ENCODE data around the gene XPO6. TPM values are rescaled to one million over a fixed set of nuclear protein-coding genes. Genes with fewer than 3 reads are reported as not detected.

XPO6 gene
- total RNA-seq, 1 experiment from 2014 or later = 162 TPM

GRCh38 chr16:28155293-28155692 lies 56.5 kb downstream of the XPO6 start:
- Histone ChIP-seq H3K9ac (ENCODE audit: low read length) (no peak overlapping the region), H4K20me1 (ENCODE audit: insufficient read depth) (peaks cover 5% of the 10 kb centered on the region; the same call in 1 of the 2 replicates), H3K4me1 (ENCODE audit: control insufficient read depth in 1 of 2, insufficient read depth in 2 of 2, low read length in 2 of 2) (no peaks in the 10 kb centered on the region), H3K4me3 (replicated peaks in 1 of 2; ENCODE audit: low read depth in 1 of 2, low read length in 2 of 2) (no peak overlapping the region), H3K4me2 (ENCODE audit: low read length) (no peak overlapping the region), H3K9me3 (ENCODE audit: control insufficient read depth in 1 of 2, insufficient read depth in 1 of 2, low read depth in 1 of 2, low read length in 2 of 2) (no peaks in the 10 kb centered on the region), H3K79me2 (ENCODE audit: insufficient read depth, low read length) (peaks cover 93% of the 10 kb centered on the region), H3K27me3 (ENCODE audit: insufficient read depth, low read length) (no peaks in the 10 kb centered on the region), H3K27ac (ENCODE audit: low read depth, low read length) (no peak overlapping the region), H3K9me2 (ENCODE audit: insufficient read depth) (no peaks in the 10 kb centered on the region), H3K36me3 (ENCODE audit: control insufficient read depth in 1 of 2, insufficient read depth in 2 of 2, low read length in 2 of 2) (peaks cover 26 to 52% of the 10 kb centered on the region in 2 experiments), H2AFZ (ENCODE audit: low read depth, low read length, poor library complexity, severe bottlenecking) (no peak overlapping the region)
- ChIA-PET RAD21 (ENCODE audit: low non-redundant PET in 1 of 2, low total read pairs in 2 of 2, uncharacterized antibody in 2 of 2, unreplicated experiment in 2 of 2) (no interaction called here), POLR2A (no interaction called here), CTCF (no interaction called here)
- intact Hi-C loops (cut with micrococcal nuclease) = no loop called here
- no TSS peak for BruUV-seq (replicated peaks)
- ATAC-seq (no peak), DNase-seq (ENCODE audit: low read depth, low spot score) (no peak)
- no peak for TF ChIP-seq MAX (IDR thresholded peaks at IDR 0.05)
- no peak for TF ChIP-seq RAD21 (IDR thresholded peaks at IDR 0.05; ENCODE audit: low read depth)
- TF ChIP-seq EZH2phosphoT487 (IDR thresholded peaks at IDR 0.05; ENCODE audit: borderline replicate concordance) = no peak
- TF ChIP-seq SP1 (IDR thresholded peaks at IDR 0.05; ENCODE audit: low read depth) = no peak
- TF ChIP-seq POLR2AphosphoS5 (IDR thresholded peaks at IDR 0.05; ENCODE audit: low read depth, low read length) = no peak
- no peak for TF ChIP-seq TCF7L2 (IDR thresholded peaks at IDR 0.05; ENCODE audit: borderline replicate concordance, extremely low read depth, insufficient read depth, insufficient read length)
- no peak for TF ChIP-seq FOSL1 (IDR thresholded peaks at IDR 0.05; ENCODE audit: low read depth)
- no peak for TF ChIP-seq ZNF274 (IDR thresholded peaks at IDR 0.05; ENCODE audit: low read depth, low read length)
- TF ChIP-seq CTCF (IDR thresholded peaks at IDR 0.05 in 2 of 3, conservative IDR thresholded peaks at IDR 0.05 in 1 of 3; ENCODE audit: borderline replicate concordance in 1 of 3, insufficient read depth in 1 of 3, low read depth in 2 of 3, low read length in 2 of 3) = no peak
- no peak for TF ChIP-seq ZFX (IDR thresholded peaks at IDR 0.05)
- TF ChIP-seq CBX3 (IDR thresholded peaks at IDR 0.05; ENCODE audit: low read depth) = no peak
- TF ChIP-seq REST (IDR thresholded peaks at IDR 0.05; ENCODE audit: low read depth) = no peak
- TF ChIP-seq SRF (IDR thresholded peaks at IDR 0.05; ENCODE audit: low read depth) = no peak
- TF ChIP-seq YY1 (IDR thresholded peaks at IDR 0.05; ENCODE audit: extremely low read depth, insufficient replicate concordance, low read depth, low read length) = no peak
- TF ChIP-seq EGR1 (IDR thresholded peaks at IDR 0.05; ENCODE audit: low read depth) = no peak
- TF ChIP-seq SIN3A (IDR thresholded peaks at IDR 0.05; ENCODE audit: low read depth) = no peak
- TF ChIP-seq JUND (IDR thresholded peaks at IDR 0.05) = no peak

Measured in HCT116 (cell line).